Mucosa of descending colon (tissue), 3 donors: ENCODE measurements around the gene TIAM2. TPM values are rescaled to one million over a fixed set of nuclear protein-coding genes. Genes with fewer than 3 reads are reported as not detected.

Experiments used
- ATAC-seq: fragments of 200-7000 bp; cut with Tn5 transposase; one replicate; pipeline ENCODE4 v1.9.1; 2020; ENCODE audit warnings: mild to moderate bottlenecking, moderate library complexity
- DNase-seq, 3 donors: peaks; one replicate each; pipeline ENCODE4 v3.0.0-alpha.2; 2020
- H3K36me3 ChIP-seq: fragments of 200-600 bp; one replicate; pipeline ENCODE4 v1.8.0; 2021; ENCODE audit warnings: low read depth, mild to moderate bottlenecking
- H3K4me1 ChIP-seq: fragments of 200-600 bp; one replicate; pipeline ENCODE4 v1.8.0; 2021; ENCODE audit warnings: low read depth, mild to moderate bottlenecking
- H3K4me3 ChIP-seq: fragments of 200-600 bp; one replicate; pipeline ENCODE4 v1.8.0; 2021; ENCODE audit warnings: mild to moderate bottlenecking
- H3K9me3 ChIP-seq: fragments of 200-600 bp; one replicate; pipeline ENCODE4 v1.8.0; 2021; ENCODE audit warnings: mild to moderate bottlenecking
- CTCF ChIP-seq: fragments of 200-600 bp; IDR thresholded peaks from one replicate; pipeline ENCODE4 v1.8.0; 2022; ENCODE audit warnings: antibody characterized with exemption, mild to moderate bottlenecking
- intact Hi-C, 2 donors: fragments of 100-400 bp; cut with DNase I in 1 of 2; cut with micrococcal nuclease in 1 of 2; formaldehyde crosslinking; loops; one replicate each; pipeline versions ENCODE4 v1.11.0 to v1.11.1; 2022; cut with DNase I, micrococcal nuclease
- total RNA-seq, 3 donors: library from RNA; stranded (reverse); fragmentation: NEBNext Ultra II Directional in 2 of 3; extraction: Animal tissue kit (Norgen Biotek cat#: 25700) in 2 of 3; gene quantifications; one replicate each; pipeline versions ENCODE4 v1.2.1 to v1.2.4, GENCODE V29; 2021 to 2023
- donor health status: DM: no; HTN: no; CAD: no; lungs with moderate emphysema.
- donor health status: DM: no; HTN: no; CAD: no.
- donor health status: DM: no; HTN: yes; CAD: no.

The TIAM2 gene
- total RNA-seq, 3 donors from 2014 or later = 4.2 to 12.2 (median 9.8) TPM

DNA sequence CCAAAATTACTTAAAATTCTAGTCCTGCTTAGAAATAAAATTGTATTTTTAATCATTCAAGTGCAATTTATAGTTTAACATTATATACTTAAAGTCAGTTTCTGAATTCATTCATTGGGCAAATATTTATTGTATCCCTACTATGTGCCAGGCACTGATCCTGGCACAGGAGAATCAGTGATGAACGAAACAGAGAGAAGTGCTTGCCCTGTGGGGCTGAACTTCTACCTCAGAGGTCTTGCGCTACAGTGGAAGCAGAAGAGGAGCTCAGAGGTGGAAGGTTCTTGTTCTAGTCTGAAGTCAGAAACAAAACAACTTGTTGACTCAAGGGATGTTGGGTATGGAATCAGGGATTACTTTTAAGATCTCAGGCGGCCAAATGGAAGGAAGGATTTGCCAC, 274.6 kb downstream of the TIAM2 start:
- no peaks in the 10 kb centered on the region for H3K4me1 ChIP-seq
- no peak for ATAC-seq
- TF ChIP-seq CTCF = no peak
- H3K36me3 ChIP-seq = no peaks in the 10 kb centered on the region
- intact Hi-C loops = no loop called here
- DNase-seq = no peak
- no peak overlapping the region for H3K4me3 ChIP-seq
- no peaks in the 10 kb centered on the region for H3K9me3 ChIP-seq

GRCh38 chr6:155270561-155271091, 275.5 kb downstream of the TIAM2 start:
- H3K4me1 ChIP-seq = no peaks in the 10 kb centered on the region
- no peak for TF ChIP-seq CTCF
- no peak overlapping the region for H3K4me3 ChIP-seq
- no peaks in the 10 kb centered on the region for H3K9me3 ChIP-seq
- no peaks in the 10 kb centered on the region for H3K36me3 ChIP-seq
- no peak for DNase-seq
- intact Hi-C loops = no loop called here
- ATAC-seq = no peak

DNA sequence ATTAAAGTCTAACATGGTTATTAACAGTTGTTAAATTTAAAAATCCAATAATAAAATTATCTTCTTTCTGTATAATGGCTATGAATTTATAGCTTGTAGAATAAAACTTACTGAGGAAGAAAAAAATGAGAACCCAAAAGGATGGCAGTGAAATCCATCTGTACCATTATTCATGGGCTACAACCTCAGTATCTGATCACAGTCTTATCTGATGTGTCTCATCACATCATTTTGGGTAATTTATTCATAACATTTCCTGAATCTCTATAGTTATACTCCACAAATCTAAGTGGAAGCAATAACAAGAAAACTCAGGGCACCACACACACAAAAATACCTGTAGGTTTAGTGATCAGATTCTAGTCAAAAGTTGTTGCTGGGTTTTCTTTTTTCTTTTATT, 276.0 kb downstream of the TIAM2 start:
- ATAC-seq (no peak), DNase-seq (no peak)
- Histone ChIP-seq H3K4me3 (no peak overlapping the region), H3K36me3 (no peaks in the 10 kb centered on the region), H3K4me1 (no peaks in the 10 kb centered on the region), H3K9me3 (no peaks in the 10 kb centered on the region)
- TF ChIP-seq CTCF = no peak
- intact Hi-C loops = no loop called here

- no peak overlapping the region for H3K4me3 ChIP-seq
- intact Hi-C loops = no loop called here
- DNase-seq (no peak), ATAC-seq (no peak)
- no peaks in the 10 kb centered on the region for H3K9me3 ChIP-seq
- no peaks in the 10 kb centered on the region for H3K4me1 ChIP-seq
- no peak for TF ChIP-seq CTCF
- H3K36me3 ChIP-seq = no peaks in the 10 kb centered on the region
Measured at GRCh38 chr6:155272353-155273232, 277.5 kb downstream of the TIAM2 start.

- Histone ChIP-seq H3K9me3 (no peaks in the 10 kb centered on the region), H3K36me3 (no peaks in the 10 kb centered on the region), H3K4me3 (no peak overlapping the region), H3K4me1 (no peaks in the 10 kb centered on the region)
- no peak for TF ChIP-seq CTCF
- intact Hi-C loops = no loop called here
- DNase-seq (no peak), ATAC-seq (no peak)
Measured at GRCh38 chr6:155273431-155273830, 278.3 kb downstream of the TIAM2 start.
